ENCODE measurements around the gene DZIP3. TPM values are rescaled to one million over a fixed set of nuclear protein-coding genes. Genes with fewer than 3 reads are reported as not detected.

DZIP3 gene
- total RNA-seq, 4 donors from 2014 or later, result 3.6 to 7.9 (median 5.7) TPM

GRCh38 chr3:108661699-108662098, 72.2 kb downstream of the DZIP3 start:
- TF ChIP-seq, protein P1, sequence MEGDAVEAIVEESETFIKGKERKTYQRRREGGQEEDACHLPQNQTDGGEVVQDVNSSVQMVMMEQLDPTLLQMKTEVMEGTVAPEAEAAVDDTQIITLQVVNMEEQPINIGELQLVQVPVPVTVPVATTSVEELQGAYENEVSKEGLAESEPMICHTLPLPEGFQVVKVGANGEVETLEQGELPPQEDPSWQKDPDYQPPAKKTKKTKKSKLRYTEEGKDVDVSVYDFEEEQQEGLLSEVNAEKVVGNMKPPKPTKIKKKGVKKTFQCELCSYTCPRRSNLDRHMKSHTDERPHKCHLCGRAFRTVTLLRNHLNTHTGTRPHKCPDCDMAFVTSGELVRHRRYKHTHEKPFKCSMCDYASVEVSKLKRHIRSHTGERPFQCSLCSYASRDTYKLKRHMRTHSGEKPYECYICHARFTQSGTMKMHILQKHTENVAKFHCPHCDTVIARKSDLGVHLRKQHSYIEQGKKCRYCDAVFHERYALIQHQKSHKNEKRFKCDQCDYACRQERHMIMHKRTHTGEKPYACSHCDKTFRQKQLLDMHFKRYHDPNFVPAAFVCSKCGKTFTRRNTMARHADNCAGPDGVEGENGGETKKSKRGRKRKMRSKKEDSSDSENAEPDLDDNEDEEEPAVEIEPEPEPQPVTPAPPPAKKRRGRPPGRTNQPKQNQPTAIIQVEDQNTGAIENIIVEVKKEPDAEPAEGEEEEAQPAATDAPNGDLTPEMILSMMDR (IDR thresholded peaks at IDR 0.05), result no peak
- no peak for ATAC-seq (ENCODE audit: low FRiP score)
- no peak for DNase-seq (ENCODE audit: low spot score)

GRCh38 chr3:108662142-108662738, 72.7 kb downstream of the DZIP3 start:
- no peak for DNase-seq (ENCODE audit: low spot score)
- TF ChIP-seq, protein P1 (IDR thresholded peaks at IDR 0.05), result peak in 1 of 3 donors; percentile 52
- peak; percentile 70 for ATAC-seq (ENCODE audit: low FRiP score)

- TF ChIP-seq, protein P1 (IDR thresholded peaks at IDR 0.05), result no peak
- ATAC-seq (ENCODE audit: low FRiP score), result no peak
- DNase-seq (ENCODE audit: low spot score), result no peak
Observed at GRCh38 chr3:108664266-108664665, 74.7 kb downstream of the DZIP3 start.

DNA sequence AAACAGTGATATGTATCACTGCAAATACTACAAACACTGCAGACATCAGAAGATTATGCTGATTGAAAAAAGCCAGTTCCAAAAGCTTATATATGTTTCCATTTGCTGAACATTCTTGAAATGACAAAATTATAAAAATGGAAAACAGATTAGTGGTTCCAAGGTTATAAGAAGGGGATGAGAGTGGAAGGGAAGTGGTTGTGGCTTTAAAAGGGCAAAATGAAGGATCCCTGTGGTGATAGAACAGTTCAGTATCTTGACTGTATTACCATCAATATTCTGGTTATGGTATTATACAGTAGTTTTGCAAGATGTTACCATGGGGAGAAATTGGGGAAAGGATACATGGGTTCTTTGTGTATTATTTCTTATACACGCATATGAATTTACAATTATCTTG, 77.8 kb downstream of the DZIP3 start:
- ATAC-seq (ENCODE audit: low FRiP score) (no peak), DNase-seq (ENCODE audit: low spot score) (no peak)
- TF ChIP-seq, protein P1 (IDR thresholded peaks at IDR 0.05), result no peak

DNA sequence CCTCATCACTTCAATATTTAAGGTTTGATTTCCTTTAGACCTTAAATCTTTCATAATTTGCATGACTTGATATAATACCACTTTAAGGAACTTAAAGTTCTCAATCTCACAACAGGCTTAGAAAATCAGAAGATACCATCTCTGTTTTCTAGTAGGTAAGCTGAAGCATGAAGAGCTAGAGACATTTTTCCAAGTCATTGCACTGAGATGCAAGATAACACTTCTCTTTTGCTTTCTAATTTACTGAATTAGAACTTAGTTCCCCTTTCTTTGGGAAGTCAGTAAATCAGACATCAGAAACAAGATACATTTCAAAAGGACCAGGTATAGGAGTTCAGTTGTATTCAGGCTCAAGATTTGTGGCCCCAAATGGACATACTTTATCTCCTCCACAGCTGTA, 79.7 kb downstream of the DZIP3 start:
- ATAC-seq (ENCODE audit: low FRiP score) (no peak), DNase-seq (ENCODE audit: low spot score) (no peak)
- TF ChIP-seq, protein P1 (IDR thresholded peaks at IDR 0.05), result no peak

DNA sequence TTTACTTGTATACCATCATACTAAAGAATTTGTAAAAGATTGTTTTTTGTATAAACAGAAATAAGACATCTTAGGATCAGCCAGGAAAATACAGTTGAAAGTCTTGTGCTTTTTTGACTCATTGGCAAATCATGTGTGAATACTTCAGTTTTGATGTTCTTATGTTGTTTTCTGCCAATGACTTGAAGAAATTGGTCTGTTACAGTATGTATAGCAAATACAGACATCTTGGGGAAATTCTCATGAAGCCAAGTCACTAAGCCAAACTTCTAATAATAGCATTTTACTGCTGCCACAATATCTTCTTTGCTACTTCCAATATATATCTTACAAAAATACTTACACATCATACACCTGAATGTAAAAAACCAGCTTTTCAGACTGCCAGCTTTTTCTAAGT, 83.2 kb downstream of the DZIP3 start:
- no peak for DNase-seq (ENCODE audit: low spot score)
- TF ChIP-seq, protein P1 (IDR thresholded peaks at IDR 0.05), result no peak
- no peak for ATAC-seq (ENCODE audit: low FRiP score)

GRCh38 chr3:108673988-108674661, 84.6 kb downstream of the DZIP3 start:
- TF ChIP-seq, protein P1 (IDR thresholded peaks at IDR 0.05), result no peak
- no peak for ATAC-seq (ENCODE audit: low FRiP score)
- no peak for DNase-seq (ENCODE audit: low spot score)
